Neural progenitor cell (in vitro differentiated cells): ENCODE data around the gene ADCK1.

Experiments
- CTCF ChIP-seq: fragments of 200-600 bp; sonication (generic); IDR thresholded peaks from 2 replicates; pipeline ENCODE4 v1.5.1; 2017; ENCODE audit warnings: antibody characterized with exemption, mild to moderate bottlenecking
- EZH2 ChIP-seq: fragments of 200-600 bp; sonication (generic); IDR thresholded peaks from 2 replicates; pipeline ENCODE4 v1.6.1; 2017; ENCODE audit warnings: antibody characterized with exemption, mild to moderate bottlenecking, moderate library complexity

GRCh38 chr14:77961847-77962580 is 162.1 kb downstream of the ADCK1 start:
- TF ChIP-seq EZH2 (no peak), CTCF (no peak)
